SHP77 (cell line): ENCODE measurements around the gene DNMT3A.

Experiments
- DNase-seq, 2 experiments: peaks; one replicate each; lab custom pipeline; 2025; lab: John Stamatoyannopoulos, UW

Gene DNMT3A

GRCh38 chr2:25372405-25373268, 30.9 kb upstream of the DNMT3A start:
- no peak for DNase-seq

- DNase-seq = no peak
Observed at GRCh38 chr2:25371253-25372241, 29.8 kb upstream of the DNMT3A start.

- DNase-seq = no peak
Observed at GRCh38 chr2:25369876-25370275, 28.2 kb upstream of the DNMT3A start.

- DNase-seq = no peak
Observed at GRCh38 chr2:25369439-25369838, 27.7 kb upstream of the DNMT3A start.

- DNase-seq = no peak
Observed at GRCh38 chr2:25368660-25369059, 26.9 kb upstream of the DNMT3A start.

GRCh38 chr2:25367296-25367695, 25.6 kb upstream of the DNMT3A start:
- DNase-seq = no peak

GRCh38 chr2:25366629-25367028, 24.9 kb upstream of the DNMT3A start:
- DNase-seq = no peak

GRCh38 chr2:25365241-25365640, 23.5 kb upstream of the DNMT3A start:
- DNase-seq = no peak

- no peak for DNase-seq
Observed at GRCh38 chr2:25363733-25364132, 22.0 kb upstream of the DNMT3A start.

GRCh38 chr2:25362434-25363145, 20.9 kb upstream of the DNMT3A start:
- peak in 1 of 2 experiments; percentile 38 for DNase-seq

GRCh38 chr2:25362049-25362433, 20.3 kb upstream of the DNMT3A start:
- peak; percentile 86 to 90 for DNase-seq

- DNase-seq = no peak
Observed at GRCh38 chr2:25361261-25362048, 19.7 kb upstream of the DNMT3A start.

- no peak for DNase-seq
Observed at GRCh38 chr2:25358836-25359235, 17.1 kb upstream of the DNMT3A start.

- DNase-seq = no peak
Observed at GRCh38 chr2:25358249-25358815, 16.6 kb upstream of the DNMT3A start.

GRCh38 chr2:25356088-25356487, 14.4 kb upstream of the DNMT3A start:
- no peak for DNase-seq

GRCh38 chr2:25355270-25355669, 13.5 kb upstream of the DNMT3A start:
- DNase-seq = no peak

GRCh38 chr2:25354116-25354515, 12.4 kb upstream of the DNMT3A start:
- peak; percentile 40 to 57 for DNase-seq

- DNase-seq = no peak
Observed at GRCh38 chr2:25349397-25349796, 7.7 kb upstream of the DNMT3A start.

- no peak for DNase-seq
Observed at GRCh38 chr2:25347846-25348245, 6.1 kb upstream of the DNMT3A start.

GRCh38 chr2:25347205-25347815, 5.6 kb upstream of the DNMT3A start:
- DNase-seq = no peak
